Ovary (tissue), 9 donors: Measurements from ENCODE around the gene PNMA6E. TPM values are rescaled to one million over a fixed set of nuclear protein-coding genes. Genes with fewer than 3 reads are reported as not detected.

Source experiments
- DNase-seq, 5 donors: peaks; one replicate each; pipeline ENCODE4 v3.0.0-alpha.2; 2019 to 2020
- H3K27ac ChIP-seq, 2 donors: fragments of 200-600 bp; one replicate each; pipeline versions ENCODE4 v1.5.1 to v1.8.0; 2019 to 2022
- H3K27me3 ChIP-seq: fragments of 200-600 bp; one replicate; pipeline ENCODE4 v1.8.0; 2022
- H3K36me3 ChIP-seq: fragments of 200-600 bp; sonication (generic); one replicate; pipeline ENCODE4 v1.5.1; 2019
- H3K4me1 ChIP-seq: one replicate; pipeline ENCODE4 v1.8.1; 2013; ENCODE audit warnings: mild to moderate bottlenecking, moderate library complexity; ENCODE audit not compliant: insufficient read depth
- H3K4me3 ChIP-seq: fragments of 200-600 bp; sonication (generic); one replicate; pipeline ENCODE4 v1.5.1; 2017
- H3K9me3 ChIP-seq, 2 donors: fragments of 200-600 bp in 1 of 2; sonication (generic) in 1 of 2; one replicate each; pipeline versions ENCODE4 v1.5.1 to v1.8.1; 2013 to 2019; ENCODE audit warnings: mild to moderate bottlenecking in 1 of 2, moderate library complexity in 1 of 2
- CTCF ChIP-seq, 3 donors: fragments of 450-650 bp in 2 of 3; fragments of 200-600 bp in 1 of 3; IDR thresholded peaks; one replicate each; pipeline versions ENCODE4 v1.5.1 to v1.8.0; 2016 to 2022; ENCODE audit warnings: antibody characterized with exemption in 3 of 3, mild to moderate bottlenecking in 1 of 3
- EP300 ChIP-seq: sonication (generic); formaldehyde crosslinking; IDR thresholded peaks from one replicate; pipeline ENCODE4 v1.6.1; 2017; ENCODE audit warnings: antibody characterized with exemption
- POLR2A ChIP-seq: fragments of 450-650 bp; IDR thresholded peaks from one replicate; pipeline ENCODE4 v1.6.1; 2017; ENCODE audit warnings: antibody characterized with exemption, mild to moderate bottlenecking, moderate library complexity
- WGBS, 3 donors: extraction: QIAGEN DNeasy Blood & Tissue Kit in 1 of 3; methylation state at CpG; one replicate each; pipeline versions ENCODE4 v1.1.5 to v1.1.7; 2013 to 2017; 5-methylcytosine and 5-hydroxymethylcytosine counted together
- intact Hi-C, 4 donors: fragments of 100-400 bp; cut with DNase I; formaldehyde crosslinking; loops; one replicate each; pipeline versions ENCODE4 v1.11.0 to v1.15.1; 2022 to 2023
- polyA plus RNA-seq, 2 donors: library from polyadenylated mRNA; stranded (reverse); fragments of 200-250 nt in 1 of 2; fragments of 350-450 nt in 1 of 2; fragmentation: Illumina TruSeq in 1 of 2; extraction: RNeasy Lipid Tissue Mini Kit (QIAGEN cat#74804) in 1 of 2; gene quantifications; one replicate each; pipeline ENCODE4 v1.2.3, GENCODE V29; 2013 to 2014
- total RNA-seq, 7 donors: library from RNA; depleted of rRNA in 2 of 7; stranded (reverse); fragments of >200 nt in 2 of 7; fragmentation: NEBNext Ultra II Directional in 3 of 7; extraction: Animal tissue kit (Norgen Biotek cat#: 25700) in 3 of 7; gene quantifications; one replicate each; pipeline versions ENCODE4 v1.1.0 to v1.2.4, GENCODE V29; 2016 to 2023
- donor health status: DM: no; HTN: no; CAD: no; lungs with moderate emphysema.
- donor health status: DM: no; HTN: no; CAD: no.
- donor health status: Bipolar disorder and iron deficiency.
- donor health status: DM: yes; HTN: yes; CAD: no.
- donor health status: DM: no; HTN: no; CAD: no.
- donor health status: DM: yes; HTN: yes; CAD: no.

Gene PNMA6E
- total and polyA plus RNA-seq, 9 donors, result 0.10 to 3.5 (median 2.5) TPM

GRCh38 chrX:153353416-153353815 lies 47.7 kb downstream of the PNMA6E start:
- TF ChIP-seq CTCF (IDR thresholded peaks at IDR 0.05) (no peak), POLR2A (no peak), EP300 (no peak)
- intact Hi-C loops, result no loop called here
- H3K36me3 ChIP-seq, result no peaks in the 10 kb centered on the region
- peaks cover 0 to 4% of the 10 kb centered on the region in 2 donors for H3K9me3 ChIP-seq
- WGBS, 3 donors, result 29 to 62% (median 49%) methylated on average over 12 of the region's 12 CpGs
- peak overlapping the region in 1 of 2 donors; percentile 50 for H3K27ac ChIP-seq
- no peaks in the 10 kb centered on the region for H3K27me3 ChIP-seq
- peaks cover 9% of the 10 kb centered on the region for H3K4me1 ChIP-seq
- DNase-seq, result peak in 3 of 5 donors; percentile 32 to 62 (median 51)
- H3K4me3 ChIP-seq, result no peak overlapping the region

GRCh38 chrX:153352858-153353257 lies 48.3 kb downstream of the PNMA6E start:
- WGBS, 3 donors, result 44 to 67% (median 60%) methylated on average over 3 of the region's 3 CpGs
- H3K27me3 ChIP-seq, result no peaks in the 10 kb centered on the region
- peaks cover 0 to under 1% of the 10 kb centered on the region in 2 donors for H3K9me3 ChIP-seq
- H3K36me3 ChIP-seq, result no peaks in the 10 kb centered on the region
- TF ChIP-seq EP300 (no peak), CTCF (IDR thresholded peaks at IDR 0.05) (no peak), POLR2A (no peak)
- H3K27ac ChIP-seq, result peak overlapping the region in 1 of 2 donors; percentile 50
- peaks cover 9% of the 10 kb centered on the region for H3K4me1 ChIP-seq
- H3K4me3 ChIP-seq, result no peak overlapping the region
- no peak for DNase-seq
- intact Hi-C loops, result no loop called here

GRCh38 chrX:153351981-153352380 lies 49.2 kb downstream of the PNMA6E start:
- Histone ChIP-seq H3K4me3 (no peak overlapping the region), H3K27me3 (no peaks in the 10 kb centered on the region), H3K4me1 (peaks cover 9% of the 10 kb centered on the region), H3K9me3 (no peaks in the 10 kb centered on the region), H3K36me3 (no peaks in the 10 kb centered on the region), H3K27ac (no peak overlapping the region)
- DNase-seq, result no peak
- no peak for TF ChIP-seq CTCF (IDR thresholded peaks at IDR 0.05)
- TF ChIP-seq EP300, result no peak
- no peak for TF ChIP-seq POLR2A
- intact Hi-C loops, result no loop called here
- 74 to 87% (median 76%) methylated on average over 8 of the region's 8 CpGs for WGBS, 3 donors

- Histone ChIP-seq H3K27me3 (no peaks in the 10 kb centered on the region), H3K36me3 (no peaks in the 10 kb centered on the region), H3K4me1 (peaks cover 9% of the 10 kb centered on the region), H3K4me3 (no peak overlapping the region), H3K9me3 (no peaks in the 10 kb centered on the region), H3K27ac (peak overlapping the region in 1 of 2 donors; percentile 0)
- intact Hi-C loops, result no loop called here
- TF ChIP-seq POLR2A, result no peak
- 79 to 92% (median 86%) methylated on average over 5 of the region's 5 CpGs for WGBS, 3 donors
- DNase-seq, result no peak
These were observed 51.2 kb downstream of the PNMA6E start for GRCh38 chrX:153349952-153350351.

- intact Hi-C loops, result no loop called here
- Histone ChIP-seq H3K27ac (no peak overlapping the region), H3K36me3 (no peaks in the 10 kb centered on the region), H3K9me3 (no peaks in the 10 kb centered on the region), H3K27me3 (no peaks in the 10 kb centered on the region), H3K4me3 (no peak overlapping the region), H3K4me1 (peaks cover 9% of the 10 kb centered on the region)
- TF ChIP-seq EP300 (no peak), CTCF (IDR thresholded peaks at IDR 0.05) (no peak), POLR2A (no peak)
- DNase-seq, result no peak
- 80 to 85% (median 84%) methylated on average over 8 of the region's 8 CpGs for WGBS, 3 donors
These were observed 52.7 kb downstream of the PNMA6E start for GRCh38 chrX:153348421-153348820.
